Stimulated activated naive CD4-positive, alpha-beta T cell (primary cell): Measurements from ENCODE around the gene AGXT2.

Source experiments
- DNase-seq, 6 experiments: peaks; one replicate each; lab custom pipeline; 2025; lab: John Stamatoyannopoulos, UW

The AGXT2 gene, protein sequence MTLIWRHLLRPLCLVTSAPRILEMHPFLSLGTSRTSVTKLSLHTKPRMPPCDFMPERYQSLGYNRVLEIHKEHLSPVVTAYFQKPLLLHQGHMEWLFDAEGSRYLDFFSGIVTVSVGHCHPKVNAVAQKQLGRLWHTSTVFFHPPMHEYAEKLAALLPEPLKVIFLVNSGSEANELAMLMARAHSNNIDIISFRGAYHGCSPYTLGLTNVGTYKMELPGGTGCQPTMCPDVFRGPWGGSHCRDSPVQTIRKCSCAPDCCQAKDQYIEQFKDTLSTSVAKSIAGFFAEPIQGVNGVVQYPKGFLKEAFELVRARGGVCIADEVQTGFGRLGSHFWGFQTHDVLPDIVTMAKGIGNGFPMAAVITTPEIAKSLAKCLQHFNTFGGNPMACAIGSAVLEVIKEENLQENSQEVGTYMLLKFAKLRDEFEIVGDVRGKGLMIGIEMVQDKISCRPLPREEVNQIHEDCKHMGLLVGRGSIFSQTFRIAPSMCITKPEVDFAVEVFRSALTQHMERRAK

DNA sequence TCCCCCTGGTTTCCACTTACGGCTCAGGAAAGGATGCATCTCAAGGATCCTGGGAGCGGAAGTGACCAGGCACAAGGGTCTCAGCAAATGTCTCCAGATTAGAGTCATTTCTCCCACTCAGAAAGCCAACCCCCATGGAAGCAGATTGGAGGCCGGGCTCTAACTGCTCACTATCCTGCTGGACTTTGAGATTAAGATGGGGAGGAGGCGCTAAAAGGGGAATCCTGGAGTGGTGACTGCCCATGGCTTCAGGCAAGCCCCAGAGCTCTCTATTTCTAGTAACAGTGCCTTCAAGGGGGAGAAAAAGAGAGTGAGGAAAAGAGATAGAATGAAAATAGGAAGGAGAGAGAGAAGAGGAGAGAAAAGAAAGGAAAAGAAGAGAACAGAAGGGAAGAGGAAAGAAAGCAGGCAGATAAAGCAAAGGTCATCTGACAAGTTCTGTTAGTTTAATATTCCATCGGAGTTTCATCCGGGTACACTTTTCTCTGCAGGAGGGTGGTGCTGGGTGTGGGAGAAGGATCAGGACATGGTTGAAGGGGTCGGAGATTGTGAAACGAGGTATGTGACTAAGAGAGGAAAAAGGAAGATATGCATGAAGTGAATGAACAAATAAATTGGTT is at the start of gene AGXT2:
TSS of gene AGXT2 (minus strand) at position 165 of the 620 bp plus-strand sequence. CDS start at position 108, 57 bp downstream.
- DNase-seq = no peak

GRCh38 chr5:35096932-35097331 is 49.2 kb upstream of the AGXT2 start:
- no peak for DNase-seq

- no peak for DNase-seq
Observed at GRCh38 chr5:35096216-35096615, 48.5 kb upstream of the AGXT2 start.

DNA sequence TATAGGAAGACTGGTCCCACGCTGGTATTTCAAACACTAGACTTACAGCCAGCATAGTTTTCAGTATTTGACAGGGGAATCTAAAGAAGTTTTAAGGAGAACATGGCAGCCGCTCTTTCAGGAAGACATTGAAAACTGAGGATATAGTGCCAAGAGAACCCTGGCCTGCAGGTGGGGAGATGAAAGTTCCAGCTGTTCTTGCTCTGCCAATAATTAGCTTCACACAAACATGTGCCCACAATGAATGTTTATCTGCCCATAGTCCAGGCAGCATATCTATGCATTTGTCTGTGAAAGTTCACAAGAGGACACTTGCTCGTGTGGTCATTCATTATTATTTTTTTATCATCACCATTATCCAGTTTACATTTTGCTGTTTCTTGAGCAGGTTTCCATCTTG is 47.6 kb upstream of the AGXT2 start:
- DNase-seq = no peak

DNA sequence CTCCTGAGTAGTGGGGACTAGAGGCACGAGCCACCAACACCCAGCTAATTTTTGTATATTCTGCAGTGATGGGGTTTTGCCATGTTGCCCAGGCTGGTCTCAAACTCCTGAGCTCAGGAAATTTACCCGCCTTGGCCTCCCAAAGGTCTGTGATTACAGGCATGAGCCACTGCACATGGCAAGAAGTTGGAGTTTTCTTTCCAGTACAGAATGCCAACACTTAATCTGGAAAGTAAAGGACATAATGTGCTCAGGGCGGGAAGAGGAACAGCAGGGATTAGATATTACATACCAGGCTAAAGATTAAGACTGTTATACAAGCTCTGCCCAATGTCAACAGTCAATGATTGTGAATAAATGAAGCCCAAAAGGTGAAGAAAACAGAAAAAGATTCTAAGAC is 47.2 kb upstream of the AGXT2 start:
- no peak for DNase-seq

DNA sequence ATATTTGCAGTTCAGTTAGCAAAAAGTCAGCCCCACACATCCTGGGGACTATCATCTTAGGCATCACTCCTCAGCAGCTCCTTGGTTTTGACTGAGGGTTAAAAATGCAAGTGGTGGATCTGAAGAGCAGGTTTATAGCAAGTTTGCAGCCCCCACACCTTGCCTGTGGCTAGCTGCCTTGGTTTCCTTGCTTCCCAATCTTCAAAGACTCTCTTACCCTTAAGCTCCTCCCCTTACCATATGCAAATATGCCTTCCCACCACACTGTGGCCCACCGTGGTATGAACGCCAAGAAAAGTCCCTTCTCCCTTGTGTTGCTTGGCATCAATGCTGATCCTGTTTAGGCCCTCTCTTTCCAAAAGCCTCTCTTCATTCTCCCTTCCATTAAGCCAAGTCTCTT is 45.0 kb upstream of the AGXT2 start:
- DNase-seq = no peak

DNA sequence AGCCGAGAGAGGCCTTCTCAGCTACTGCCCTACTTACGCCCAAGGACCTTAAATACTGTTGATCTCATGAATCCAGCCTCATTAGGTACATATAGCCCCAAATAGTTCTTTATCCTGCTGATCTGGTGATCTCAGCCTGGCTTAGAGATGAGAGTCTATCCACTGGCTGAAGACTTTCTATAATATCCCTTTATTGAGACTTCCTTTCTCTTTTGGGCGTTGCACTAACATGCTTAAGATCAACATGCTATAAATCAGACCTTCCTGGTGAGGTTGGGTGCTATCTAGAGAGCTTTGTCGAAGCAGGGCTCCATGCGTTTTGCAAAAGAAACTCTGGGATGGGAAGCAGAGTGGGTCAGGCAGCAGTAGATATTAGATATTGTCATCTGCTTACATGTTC is 44.0 kb upstream of the AGXT2 start:
- DNase-seq = no peak

GRCh38 chr5:35089334-35090314 is 41.9 kb upstream of the AGXT2 start:
- peak in 5 of 6 experiments; percentile 1 to 58 (median 28) for DNase-seq

- no peak for DNase-seq
Observed at GRCh38 chr5:35087991-35088390, 40.2 kb upstream of the AGXT2 start.

GRCh38 chr5:35083150-35083549 is 35.4 kb upstream of the AGXT2 start:
- no peak for DNase-seq

DNA sequence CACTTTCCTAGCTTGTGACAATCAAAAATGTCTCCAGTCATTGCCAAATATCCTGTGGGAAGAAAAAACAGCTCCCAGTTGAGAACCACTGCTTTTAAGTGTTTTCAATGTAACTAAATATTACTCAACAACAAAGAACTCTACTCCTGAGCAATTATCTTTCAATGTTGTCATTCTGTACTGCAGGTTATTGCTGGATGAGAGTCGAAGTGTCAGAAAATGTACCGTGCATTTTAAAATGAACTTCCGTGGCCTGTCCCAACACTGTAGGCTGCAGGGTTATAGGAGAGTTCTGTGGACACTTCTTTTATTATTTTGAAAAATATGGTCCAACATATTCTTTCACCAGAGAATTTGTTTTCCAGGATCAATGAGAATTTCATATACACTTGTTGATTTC is 34.8 kb upstream of the AGXT2 start:
- DNase-seq = no peak

- DNase-seq = no peak
Observed at GRCh38 chr5:35081134-35081533, 33.4 kb upstream of the AGXT2 start.

GRCh38 chr5:35073160-35073559 is 25.4 kb upstream of the AGXT2 start:
- no peak for DNase-seq

- DNase-seq = no peak
Observed at GRCh38 chr5:35069188-35069587, 21.4 kb upstream of the AGXT2 start.

- DNase-seq = no peak
Observed at GRCh38 chr5:35067985-35068384, 20.2 kb upstream of the AGXT2 start.

- no peak for DNase-seq
Observed at GRCh38 chr5:35066260-35066795, 18.6 kb upstream of the AGXT2 start.

GRCh38 chr5:35063414-35063813 is 15.7 kb upstream of the AGXT2 start:
- DNase-seq = no peak

GRCh38 chr5:35061211-35061770 is 13.5 kb upstream of the AGXT2 start:
- no peak for DNase-seq

- DNase-seq = no peak
Observed at GRCh38 chr5:35060236-35060635, 12.5 kb upstream of the AGXT2 start.

DNA sequence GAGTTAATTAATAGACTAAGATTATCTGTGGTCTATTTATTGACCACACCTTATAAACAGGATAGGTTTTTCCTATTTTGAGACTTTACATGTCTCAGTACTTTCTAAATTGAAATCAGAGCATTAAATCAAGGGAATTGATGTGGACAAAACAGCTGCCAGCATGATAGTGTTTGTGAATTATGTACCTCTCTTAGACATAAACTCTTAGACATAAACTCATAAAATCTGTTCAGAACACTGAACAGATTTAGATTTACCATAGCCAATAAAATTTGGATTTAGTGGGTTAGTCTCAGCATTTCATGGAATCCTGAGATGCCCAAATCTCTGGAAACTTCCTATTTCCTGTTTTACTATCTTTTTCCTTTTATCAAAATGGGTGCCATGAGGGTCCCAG is 11.5 kb upstream of the AGXT2 start:
- DNase-seq = no peak

- DNase-seq = no peak
Observed at GRCh38 chr5:35058374-35058788, 10.6 kb upstream of the AGXT2 start.

GRCh38 chr5:35056686-35057085 is 8.9 kb upstream of the AGXT2 start:
- no peak for DNase-seq
